Astrocyte (in vitro differentiated cells and primary cell): Measurements from ENCODE around the gene RGL1.

Source experiments
- EZH2 ChIP-seq: IDR thresholded peaks from 2 replicates; pipeline ENCODE4 v1.6.1; 2012; ENCODE audit warnings: mild to moderate bottlenecking, low read length, inconsistent platforms; ENCODE audit not compliant: insufficient read depth
- TF ChIP-seq, protein P1 (sequence below): IDR thresholded peaks from 2 replicates; pipeline ENCODE4 v1.5.1; 2011; ENCODE audit warnings: low read depth, mild to moderate bottlenecking, inconsistent platforms, low read length, moderate library complexity; ENCODE audit not compliant: insufficient read depth

DNA sequence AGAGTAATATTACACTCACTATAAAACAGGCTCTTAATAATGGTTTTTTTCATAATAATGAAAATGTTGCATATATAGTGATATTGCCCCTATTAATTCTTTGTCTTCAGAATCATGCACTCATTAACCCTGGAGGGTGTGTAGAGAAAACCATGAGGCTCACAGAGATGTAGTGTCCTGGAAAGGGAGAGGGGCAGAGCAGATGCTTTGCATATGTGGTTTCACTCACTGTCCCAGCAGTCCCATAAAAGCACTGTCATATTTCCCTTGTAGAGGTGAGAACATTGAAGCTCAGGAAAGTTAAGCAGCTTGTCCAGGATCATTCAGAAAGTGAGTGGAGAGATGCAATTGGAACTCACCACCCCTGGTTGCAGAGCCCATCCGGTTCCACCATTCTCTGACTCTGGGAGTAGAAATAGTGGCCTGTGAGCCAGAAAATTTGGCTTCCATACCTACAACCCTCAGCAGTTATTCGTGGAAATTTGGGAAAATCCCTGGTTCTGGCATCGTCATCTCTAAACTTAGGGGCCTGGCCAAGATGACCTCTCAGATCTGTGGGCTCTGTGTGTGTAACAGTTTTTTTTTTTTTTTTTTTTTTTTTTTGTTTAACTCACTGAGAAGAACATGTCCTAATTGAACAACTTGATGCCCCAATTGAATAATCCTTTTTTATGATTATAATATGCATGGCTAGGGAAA is 86.4 kb downstream of the RGL1 start:
- no peak for TF ChIP-seq EZH2
- TF ChIP-seq, protein P1, sequence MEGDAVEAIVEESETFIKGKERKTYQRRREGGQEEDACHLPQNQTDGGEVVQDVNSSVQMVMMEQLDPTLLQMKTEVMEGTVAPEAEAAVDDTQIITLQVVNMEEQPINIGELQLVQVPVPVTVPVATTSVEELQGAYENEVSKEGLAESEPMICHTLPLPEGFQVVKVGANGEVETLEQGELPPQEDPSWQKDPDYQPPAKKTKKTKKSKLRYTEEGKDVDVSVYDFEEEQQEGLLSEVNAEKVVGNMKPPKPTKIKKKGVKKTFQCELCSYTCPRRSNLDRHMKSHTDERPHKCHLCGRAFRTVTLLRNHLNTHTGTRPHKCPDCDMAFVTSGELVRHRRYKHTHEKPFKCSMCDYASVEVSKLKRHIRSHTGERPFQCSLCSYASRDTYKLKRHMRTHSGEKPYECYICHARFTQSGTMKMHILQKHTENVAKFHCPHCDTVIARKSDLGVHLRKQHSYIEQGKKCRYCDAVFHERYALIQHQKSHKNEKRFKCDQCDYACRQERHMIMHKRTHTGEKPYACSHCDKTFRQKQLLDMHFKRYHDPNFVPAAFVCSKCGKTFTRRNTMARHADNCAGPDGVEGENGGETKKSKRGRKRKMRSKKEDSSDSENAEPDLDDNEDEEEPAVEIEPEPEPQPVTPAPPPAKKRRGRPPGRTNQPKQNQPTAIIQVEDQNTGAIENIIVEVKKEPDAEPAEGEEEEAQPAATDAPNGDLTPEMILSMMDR: no peak
